Kidney (tissue), 14 donors: ENCODE results near the gene PFDN6. TPM values are rescaled to one million over a fixed set of nuclear protein-coding genes. Genes with fewer than 3 reads are reported as not detected.
A peak's percentile ranks its signal among the peaks of the same experiment; 100 is the strongest.

Source experiments
- DNase-seq, 5 donors: peaks; one replicate each; pipeline ENCODE4 v3.0.0-alpha.2; 2013 to 2020
- FAIRE-seq: peaks from 2 replicates; lab custom pipeline; 2012; peaks lifted over from hg19 to GRCh38; lab: Jason Lieb, UNC
- H3K27ac ChIP-seq, 2 donors: one replicate each; pipeline ENCODE4 v1.7.0; 2013; ENCODE audit warnings: low read depth in 2 of 2, low read length in 2 of 2, inconsistent platforms in 1 of 2
- H3K27me3 ChIP-seq: one replicate; pipeline ENCODE4 v1.7.1; 2013; ENCODE audit warnings: low read length, inconsistent platforms; ENCODE audit not compliant: control insufficient read depth, insufficient read depth
- H3K36me3 ChIP-seq, 3 donors: one replicate each; pipeline versions ENCODE4 v1.7.0 to v1.7.1; 2013; ENCODE audit warnings: low read length in 3 of 3, control low read depth in 1 of 3, inconsistent platforms in 1 of 3; ENCODE audit not compliant: insufficient read depth in 3 of 3, control insufficient read depth in 2 of 3
- H3K4me1 ChIP-seq, 3 donors: one replicate each; pipeline versions ENCODE4 v1.7.0 to v1.7.1; 2013; ENCODE audit warnings: low read length in 3 of 3, inconsistent platforms in 1 of 3, low read depth in 1 of 3; ENCODE audit not compliant: control insufficient read depth in 2 of 3, insufficient read depth in 2 of 3
- H3K4me3 ChIP-seq, 3 donors: one replicate each; pipeline versions ENCODE4 v1.7.0 to v1.8.1; 2013; ENCODE audit warnings: low read length in 3 of 3, control low read depth in 1 of 3, inconsistent platforms in 1 of 3
- H3K9ac ChIP-seq, 3 donors: one replicate each; pipeline versions ENCODE4 v1.7.0 to v1.7.1; 2013; ENCODE audit warnings: low read length in 3 of 3, control low read depth in 1 of 3, inconsistent platforms in 1 of 3
- H3K9me3 ChIP-seq, 3 donors: one replicate each; pipeline versions ENCODE4 v1.7.0 to v1.7.1; 2013; ENCODE audit warnings: low read length in 3 of 3, control low read depth in 1 of 3, inconsistent platforms in 1 of 3; ENCODE audit not compliant: control insufficient read depth in 2 of 3, insufficient read depth in 1 of 3
- CTCF ChIP-seq: IDR thresholded peaks from 3 replicates; pipeline ENCODE4 v1.5.1; 2012; ENCODE audit warnings: mild to moderate bottlenecking, moderate library complexity, borderline replicate concordance; ENCODE audit not compliant: insufficient read depth; ENCODE audit errors: extremely low read depth
- intact Hi-C: fragments of 100-400 bp; cut with DNase I; formaldehyde crosslinking; loops from one replicate; pipeline ENCODE4 v1.11.1; 2022
- polyA plus RNA-seq: library from polyadenylated mRNA; stranded (reverse); fragments of 350-450 nt; fragmentation: Illumina TruSeq; extraction: RNeasy Lipid Tissue Mini Kit (QIAGEN cat#74804); gene quantifications from one replicate; pipeline ENCODE4 v1.2.3, GENCODE V29; 2014; ENCODE audit warnings: low read depth, low replicate concordance; ENCODE audit not compliant: insufficient read depth
- total RNA-seq: library from RNA; stranded (reverse); fragmentation: NEBNext Ultra II Directional; extraction: Animal tissue kit (Norgen Biotek cat#: 25700); gene quantifications from one replicate; pipeline ENCODE4 v1.2.1, GENCODE V29; 2021
- donor health status: control.
- donor health status: control.
- donor health status: control.
- donor health status: control.
- donor health status: control.
- donor health status: DM: yes; HTN: yes; CAD: no.
- donor health status: Normal renal cell carcinoma (clear cell type).

The PFDN6 gene
- total and polyA plus RNA-seq, 2 donors from 2014 or later: 46.8 to 159 TPM

- Histone ChIP-seq H3K4me3 (peak within 1 kb of the TSS; percentile 82 to 97 (median 92)), H3K27ac (peak within 1 kb of the TSS; percentile 96 to 98), H3K9me3 (no peaks in the 10 kb centered on the region), H3K27me3 (no peaks in the 10 kb centered on the region), H3K36me3 (peaks cover 3 to 13% (median 8%) of the 10 kb centered on the region in 3 donors), H3K9ac (peak within 1 kb of the TSS; percentile 81 to 95 (median 88)), H3K4me1 (peaks cover 0 to 13% (median 0%) of the 10 kb centered on the region in 3 donors)
- intact Hi-C loops: no loop called here
- TF ChIP-seq CTCF: no peak
- FAIRE-seq (no peak), DNase-seq (peak in 3 of 5 donors; percentile 49 to 97 (median 87))
These were observed 9.4 kb downstream of the PFDN6 start, which contains the start of gene RGL2 for GRCh38 chr6:33298773-33299236. TSS of gene RGL2 (minus strand) at chr6:33298942. CDS start at chr6:33298610, 332 bp downstream.

- no peaks in the 10 kb centered on the region for H3K27me3 ChIP-seq
- peak overlapping the region; percentile 81 to 95 (median 88) for H3K9ac ChIP-seq
- peaks cover 4 to 14% (median 9%) of the 10 kb centered on the region in 3 donors for H3K36me3 ChIP-seq
- peaks cover 0 to 13% (median 0%) of the 10 kb centered on the region in 3 donors for H3K4me1 ChIP-seq
- DNase-seq: peak; percentile 93 to 97 (median 96)
- no peaks in the 10 kb centered on the region for H3K9me3 ChIP-seq
- peak overlapping the region; percentile 96 to 98 for H3K27ac ChIP-seq
- intact Hi-C loops: no loop called here
- peak overlapping the region; percentile 81 to 97 (median 92) for H3K4me3 ChIP-seq
- peak; percentile 52 for TF ChIP-seq CTCF
- no peak for FAIRE-seq
These were observed 10.0 kb downstream of the PFDN6 start for GRCh38 chr6:33299237-33299944.

- Histone ChIP-seq H3K9me3 (no peaks in the 10 kb centered on the region), H3K27me3 (no peaks in the 10 kb centered on the region), H3K27ac (no peak overlapping the region), H3K4me1 (peaks cover 0 to 11% (median 0%) of the 10 kb centered on the region in 3 donors), H3K36me3 (peaks cover 4 to 19% (median 15%) of the 10 kb centered on the region in 3 donors), H3K9ac (no peak overlapping the region), H3K4me3 (no peak overlapping the region)
- DNase-seq (peak in 1 of 5 donors; percentile 4), FAIRE-seq (no peak)
- intact Hi-C loops: no loop called here
- TF ChIP-seq CTCF: no peak
These were observed 12.5 kb downstream of the PFDN6 start for GRCh38 chr6:33301877-33302276.
